PFSK-1 (cell line): ENCODE data around the gene VWF.

Experiments
- FOXP2 ChIP-seq: optimal IDR thresholded peaks from 2 replicates; pipeline ENCODE3; 2011; ENCODE audit warnings: borderline replicate concordance, control low read depth, inconsistent platforms; ENCODE audit not compliant: insufficient read depth; ENCODE audit errors: extremely low read length, extremely low read depth
- POLR2AphosphoS5 ChIP-seq: IDR thresholded peaks from 2 replicates; pipeline ENCODE4 v1.6.1; 2012; ENCODE audit warnings: low read depth, mild to moderate bottlenecking, control low read depth, low read length, moderate library complexity
- SIN3A ChIP-seq: IDR thresholded peaks from 2 replicates; pipeline ENCODE4 v1.6.1; 2012; ENCODE audit warnings: mild to moderate bottlenecking, low read length, moderate library complexity, borderline replicate concordance; ENCODE audit not compliant: insufficient read depth
- TF ChIP-seq, protein P1 (sequence below), 2 experiments: IDR thresholded peaks; 2 replicates each; pipeline versions ENCODE4 v1.6.1 to v1.8.0; 2011 to 2012; ENCODE audit warnings: low read depth in 2 of 2, low read length in 2 of 2, control low read depth in 1 of 2, inconsistent platforms in 1 of 2, mild to moderate bottlenecking in 1 of 2, moderate library complexity in 1 of 2; ENCODE audit not compliant: insufficient read depth in 1 of 2

DNA sequence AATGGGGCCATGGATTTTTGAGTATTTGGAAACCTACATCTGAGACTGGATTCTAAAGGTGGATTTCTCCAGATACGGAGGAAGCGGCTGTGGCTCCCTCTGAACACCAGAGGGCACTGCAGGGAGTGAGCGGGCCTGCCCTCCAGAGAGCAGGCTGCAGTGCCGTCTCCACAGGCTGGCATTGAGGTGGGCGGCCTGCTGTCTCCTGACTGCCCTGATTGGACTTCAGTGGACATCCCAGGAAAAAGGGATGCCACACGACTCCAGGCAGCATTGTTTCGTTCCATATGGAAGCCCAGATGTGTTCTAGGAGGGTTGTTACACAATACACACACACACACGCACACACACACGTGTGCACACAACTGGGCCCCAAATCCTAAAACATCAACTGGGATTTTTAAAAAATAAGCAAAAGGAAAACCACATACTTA lies 158.5 kb downstream of the VWF start:
- TF ChIP-seq SIN3A, result no peak
- TF ChIP-seq, protein P1, sequence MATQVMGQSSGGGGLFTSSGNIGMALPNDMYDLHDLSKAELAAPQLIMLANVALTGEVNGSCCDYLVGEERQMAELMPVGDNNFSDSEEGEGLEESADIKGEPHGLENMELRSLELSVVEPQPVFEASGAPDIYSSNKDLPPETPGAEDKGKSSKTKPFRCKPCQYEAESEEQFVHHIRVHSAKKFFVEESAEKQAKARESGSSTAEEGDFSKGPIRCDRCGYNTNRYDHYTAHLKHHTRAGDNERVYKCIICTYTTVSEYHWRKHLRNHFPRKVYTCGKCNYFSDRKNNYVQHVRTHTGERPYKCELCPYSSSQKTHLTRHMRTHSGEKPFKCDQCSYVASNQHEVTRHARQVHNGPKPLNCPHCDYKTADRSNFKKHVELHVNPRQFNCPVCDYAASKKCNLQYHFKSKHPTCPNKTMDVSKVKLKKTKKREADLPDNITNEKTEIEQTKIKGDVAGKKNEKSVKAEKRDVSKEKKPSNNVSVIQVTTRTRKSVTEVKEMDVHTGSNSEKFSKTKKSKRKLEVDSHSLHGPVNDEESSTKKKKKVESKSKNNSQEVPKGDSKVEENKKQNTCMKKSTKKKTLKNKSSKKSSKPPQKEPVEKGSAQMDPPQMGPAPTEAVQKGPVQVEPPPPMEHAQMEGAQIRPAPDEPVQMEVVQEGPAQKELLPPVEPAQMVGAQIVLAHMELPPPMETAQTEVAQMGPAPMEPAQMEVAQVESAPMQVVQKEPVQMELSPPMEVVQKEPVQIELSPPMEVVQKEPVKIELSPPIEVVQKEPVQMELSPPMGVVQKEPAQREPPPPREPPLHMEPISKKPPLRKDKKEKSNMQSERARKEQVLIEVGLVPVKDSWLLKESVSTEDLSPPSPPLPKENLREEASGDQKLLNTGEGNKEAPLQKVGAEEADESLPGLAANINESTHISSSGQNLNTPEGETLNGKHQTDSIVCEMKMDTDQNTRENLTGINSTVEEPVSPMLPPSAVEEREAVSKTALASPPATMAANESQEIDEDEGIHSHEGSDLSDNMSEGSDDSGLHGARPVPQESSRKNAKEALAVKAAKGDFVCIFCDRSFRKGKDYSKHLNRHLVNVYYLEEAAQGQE (IDR thresholded peaks at IDR 0.05; ENCODE audit: insufficient read depth in 1 of 2, low read depth in 2 of 2, low read length in 2 of 2), result no peak
- TF ChIP-seq POLR2AphosphoS5, result no peak
- TF ChIP-seq FOXP2, result no peak
